ENCODE data around the gene KLHDC8A. TPM values are rescaled to one million over a fixed set of nuclear protein-coding genes. Genes with fewer than 3 reads are reported as not detected.
"Not testable (repeated sequence)": the region's sequence is repeated elsewhere in the genome, so short reads cannot be mapped to it uniquely, and the experiment has no call there.

The KLHDC8A gene, protein sequence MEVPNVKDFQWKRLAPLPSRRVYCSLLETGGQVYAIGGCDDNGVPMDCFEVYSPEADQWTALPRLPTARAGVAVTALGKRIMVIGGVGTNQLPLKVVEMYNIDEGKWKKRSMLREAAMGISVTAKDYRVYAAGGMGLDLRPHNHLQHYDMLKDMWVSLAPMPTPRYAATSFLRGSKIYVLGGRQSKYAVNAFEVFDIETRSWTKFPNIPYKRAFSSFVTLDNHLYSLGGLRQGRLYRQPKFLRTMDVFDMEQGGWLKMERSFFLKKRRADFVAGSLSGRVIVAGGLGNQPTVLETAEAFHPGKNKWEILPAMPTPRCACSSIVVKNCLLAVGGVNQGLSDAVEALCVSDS
- polyA plus RNA-seq (2012; ENCODE audit: low read depth, missing spikeins), result not detected

DNA sequence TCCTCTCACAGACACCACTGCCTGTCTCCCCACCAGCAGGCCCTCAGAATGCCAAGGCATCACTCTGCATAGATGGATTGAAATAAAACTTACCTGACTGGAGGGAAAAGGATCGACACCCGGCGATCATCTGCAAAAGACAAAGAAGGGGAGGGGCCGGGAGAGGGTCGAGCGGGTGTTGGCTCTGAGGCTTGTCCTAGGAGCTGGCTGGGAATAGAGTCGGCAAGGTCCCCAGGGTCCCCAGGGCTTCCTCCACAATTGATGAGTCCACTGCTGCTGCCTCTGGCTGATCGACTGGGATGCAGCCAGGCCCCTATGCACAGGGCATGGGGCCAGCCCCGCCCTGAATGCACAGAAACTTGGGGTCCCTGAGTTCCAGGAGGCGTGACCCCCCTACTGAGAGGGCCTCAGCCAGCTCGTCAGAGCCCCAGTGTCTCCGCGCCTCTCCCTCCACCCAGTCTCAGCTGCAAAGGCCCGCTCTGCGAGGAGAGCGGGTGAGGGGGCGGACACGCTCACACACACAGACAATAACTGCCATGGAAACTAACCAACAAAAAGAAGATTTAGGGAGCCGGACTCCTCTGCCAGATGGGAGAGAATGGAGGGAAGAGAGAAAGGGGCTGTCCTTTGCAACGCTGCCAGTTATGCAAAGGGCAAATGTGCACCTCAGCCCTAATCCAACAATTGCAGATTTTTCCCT lies at the start of gene KLHDC8A:
TSS of gene KLHDC8A (minus strand) at position 483 of the 700 bp plus-strand sequence. CDS start 13,318 bp downstream, outside the sequence.
- FAIRE-seq (no peak), DNase-seq (ENCODE audit: insufficient read length, low spot score) (no peak)
- TF ChIP-seq PAX5 (IDR thresholded peaks at IDR 0.05; ENCODE audit: insufficient read depth, low read length, severe bottlenecking) (peak; percentile 58), POLR2AphosphoS5 (IDR thresholded peaks at IDR 0.05; ENCODE audit: low read depth, low read length) (no peak)

DNA sequence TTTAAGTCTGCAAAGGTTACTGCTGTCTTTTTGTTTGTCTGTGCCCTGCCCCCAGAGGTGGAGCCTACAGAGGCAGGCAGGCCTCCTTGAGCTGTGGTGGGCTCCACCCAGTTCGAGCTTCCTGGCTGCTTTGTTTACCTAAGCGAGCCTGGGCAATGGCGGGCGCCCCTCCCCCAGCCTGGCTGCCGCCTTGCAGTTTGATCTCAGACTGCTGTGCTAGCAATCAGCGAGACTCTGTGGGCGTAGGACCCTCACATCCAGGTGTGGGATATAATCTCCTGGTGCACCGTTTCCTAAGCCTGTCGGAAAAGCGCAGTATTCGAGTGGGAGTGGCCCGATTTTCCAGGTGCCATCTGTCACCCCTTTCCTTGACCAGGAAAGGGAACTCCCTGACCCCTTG lies 49.5 kb upstream of the KLHDC8A start:
- not testable (repeated sequence) for FAIRE-seq; DNase-seq (ENCODE audit: insufficient read length, low spot score)

DNA sequence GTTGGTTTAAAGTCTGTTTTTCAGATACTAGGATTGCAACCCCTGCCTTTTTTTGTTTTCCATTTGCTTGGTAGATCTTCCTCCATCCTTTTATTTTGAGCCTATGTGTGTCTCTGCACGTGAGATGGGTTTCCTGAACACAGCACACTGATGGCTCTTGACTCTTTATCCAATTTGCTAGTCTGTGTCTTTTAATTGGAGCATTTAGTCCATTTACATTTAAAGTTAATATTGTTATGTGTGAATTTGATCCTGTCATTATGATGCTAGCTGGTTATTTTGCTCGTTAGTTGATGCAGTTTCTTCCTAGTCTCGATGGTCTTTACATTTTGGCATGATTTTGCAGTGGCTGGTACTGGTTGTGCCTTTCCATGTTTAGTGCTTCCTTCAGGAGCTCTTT lies 47.8 kb upstream of the KLHDC8A start:
- not testable (repeated sequence) for FAIRE-seq; DNase-seq (ENCODE audit: insufficient read length, low spot score)

DNA sequence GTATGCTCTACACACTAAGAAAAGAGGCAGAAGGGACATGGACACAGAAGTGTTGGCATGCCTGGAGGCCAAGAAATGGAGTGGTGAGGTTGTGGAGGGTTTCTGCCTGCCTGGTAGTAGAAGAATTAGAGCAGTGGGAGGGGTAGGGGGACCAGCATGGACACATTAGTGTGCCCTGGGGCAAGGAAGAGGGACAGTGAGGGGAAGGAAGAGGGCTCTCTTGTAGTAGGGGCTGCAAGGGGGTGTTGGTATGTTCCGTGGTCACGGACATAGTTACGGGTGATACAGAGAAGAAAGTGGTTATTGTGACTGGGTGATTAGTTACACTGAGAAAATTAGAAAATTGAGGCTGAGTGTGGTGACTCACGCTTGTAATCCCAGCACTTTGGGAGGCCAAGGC lies 41.9 kb upstream of the KLHDC8A start:
- TF ChIP-seq PAX5 (IDR thresholded peaks at IDR 0.05; ENCODE audit: insufficient read depth, low read length, severe bottlenecking), result no peak
- TF ChIP-seq POLR2A (IDR thresholded peaks at IDR 0.05; ENCODE audit: low read depth, low read length), result no peak
- no peak for TF ChIP-seq POLR2AphosphoS5 (IDR thresholded peaks at IDR 0.05; ENCODE audit: low read depth, low read length)
- TF ChIP-seq TAF1 (IDR thresholded peaks at IDR 0.05; ENCODE audit: low read depth, low read length), result no peak
- no peak for TF ChIP-seq POU2F2 (IDR thresholded peaks at IDR 0.05; ENCODE audit: low read depth, low read length)
- TF ChIP-seq SPI1 (IDR thresholded peaks at IDR 0.05; ENCODE audit: low read depth, low read length), result no peak
- FAIRE-seq, result no peak
- no peak for DNase-seq (ENCODE audit: insufficient read length, low spot score)

DNA sequence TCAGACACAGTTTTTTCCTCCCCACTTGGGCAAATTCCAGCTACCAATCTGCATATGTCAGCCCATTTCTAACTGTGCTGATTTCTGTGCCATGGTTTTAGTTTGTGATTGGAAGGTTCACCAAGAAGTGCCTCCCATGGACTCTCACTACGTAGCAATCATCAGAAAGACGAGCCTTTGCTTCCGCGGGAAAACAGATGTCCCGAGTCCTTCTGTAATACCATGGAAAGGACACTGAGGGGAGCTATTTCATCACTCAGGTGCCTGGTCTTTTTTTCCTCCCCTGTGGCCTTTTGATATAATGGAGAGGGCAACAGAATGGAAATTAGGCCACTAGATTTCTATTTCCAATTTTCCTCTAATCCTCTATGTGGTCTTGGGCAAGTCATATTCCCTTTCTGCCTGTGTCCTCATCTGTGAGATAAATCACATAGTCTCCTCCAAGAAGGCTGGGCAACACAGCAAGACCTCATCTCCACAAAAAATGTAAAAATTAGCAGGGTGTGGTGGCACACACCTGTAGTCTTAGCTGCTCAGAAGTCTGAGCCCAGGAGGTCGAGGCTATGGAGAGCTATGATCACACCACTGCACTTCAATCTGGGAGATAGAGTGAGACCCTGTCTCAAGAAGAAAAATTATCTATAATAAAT lies 40.4 kb upstream of the KLHDC8A start:
- TF ChIP-seq PAX5 (IDR thresholded peaks at IDR 0.05; ENCODE audit: insufficient read depth, low read length, severe bottlenecking) (no peak), TAF1 (IDR thresholded peaks at IDR 0.05; ENCODE audit: low read depth, low read length) (no peak), POU2F2 (IDR thresholded peaks at IDR 0.05; ENCODE audit: low read depth, low read length) (no peak), SPI1 (IDR thresholded peaks at IDR 0.05; ENCODE audit: low read depth, low read length) (no peak)
- no peak for DNase-seq (ENCODE audit: insufficient read length, low spot score)
- no peak for FAIRE-seq

DNA sequence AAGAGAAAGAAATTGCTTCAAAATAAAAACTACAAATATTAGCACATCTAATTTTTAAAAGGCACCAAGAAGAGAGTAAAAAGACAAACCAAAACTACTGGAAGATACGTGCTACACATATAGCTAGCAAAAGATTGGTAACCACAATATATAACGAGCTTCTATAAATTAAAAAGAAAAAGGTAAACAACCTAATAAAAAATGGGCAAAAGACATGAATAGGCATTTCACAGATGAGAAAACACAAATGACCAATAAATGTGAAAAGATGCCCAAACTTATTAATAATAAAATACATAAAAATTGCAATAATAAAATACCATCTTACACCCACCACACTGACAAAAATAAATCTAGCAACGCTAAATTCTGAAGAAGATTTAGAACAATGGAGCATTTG lies 38.9 kb upstream of the KLHDC8A start:
- FAIRE-seq (no peak), DNase-seq (ENCODE audit: insufficient read length, low spot score) (no peak)
- no peak for TF ChIP-seq POU2F2 (IDR thresholded peaks at IDR 0.05; ENCODE audit: low read depth, low read length)
- TF ChIP-seq POLR2AphosphoS5 (IDR thresholded peaks at IDR 0.05; ENCODE audit: low read depth, low read length), result no peak
- TF ChIP-seq PAX5 (IDR thresholded peaks at IDR 0.05; ENCODE audit: insufficient read depth, low read length, severe bottlenecking), result no peak
- TF ChIP-seq SPI1 (IDR thresholded peaks at IDR 0.05; ENCODE audit: low read depth, low read length), result no peak
- no peak for TF ChIP-seq TAF1 (IDR thresholded peaks at IDR 0.05; ENCODE audit: low read depth, low read length)
- TF ChIP-seq POLR2A (IDR thresholded peaks at IDR 0.05; ENCODE audit: low read depth, low read length), result no peak

DNA sequence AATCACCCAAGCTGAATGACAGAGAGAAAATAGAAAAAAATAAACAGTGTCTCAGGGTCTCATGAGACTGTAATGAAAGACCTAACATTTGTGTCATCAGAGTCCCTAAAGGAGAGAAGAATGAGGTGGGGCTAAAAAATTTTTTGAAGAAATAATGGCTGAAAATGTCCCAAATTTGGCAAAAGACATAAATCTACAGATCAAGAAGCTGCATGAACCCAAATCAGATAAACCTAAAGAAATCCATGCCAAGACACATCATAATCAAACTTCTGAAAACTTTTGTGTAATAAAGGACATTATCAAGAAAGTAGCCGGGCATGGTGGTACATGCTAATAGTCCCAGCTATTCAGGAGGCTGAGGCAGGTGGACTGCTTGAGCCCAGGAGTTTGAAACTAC lies 35.9 kb upstream of the KLHDC8A start:
- TF ChIP-seq POU2F2 (IDR thresholded peaks at IDR 0.05; ENCODE audit: low read depth, low read length) (no peak), PAX5 (IDR thresholded peaks at IDR 0.05; ENCODE audit: insufficient read depth, low read length, severe bottlenecking) (no peak), POLR2AphosphoS5 (IDR thresholded peaks at IDR 0.05; ENCODE audit: low read depth, low read length) (no peak), POLR2A (IDR thresholded peaks at IDR 0.05; ENCODE audit: low read depth, low read length) (no peak), TAF1 (IDR thresholded peaks at IDR 0.05; ENCODE audit: low read depth, low read length) (no peak), SPI1 (IDR thresholded peaks at IDR 0.05; ENCODE audit: low read depth, low read length) (no peak)
- FAIRE-seq (no peak), DNase-seq (ENCODE audit: insufficient read length, low spot score) (no peak)

DNA sequence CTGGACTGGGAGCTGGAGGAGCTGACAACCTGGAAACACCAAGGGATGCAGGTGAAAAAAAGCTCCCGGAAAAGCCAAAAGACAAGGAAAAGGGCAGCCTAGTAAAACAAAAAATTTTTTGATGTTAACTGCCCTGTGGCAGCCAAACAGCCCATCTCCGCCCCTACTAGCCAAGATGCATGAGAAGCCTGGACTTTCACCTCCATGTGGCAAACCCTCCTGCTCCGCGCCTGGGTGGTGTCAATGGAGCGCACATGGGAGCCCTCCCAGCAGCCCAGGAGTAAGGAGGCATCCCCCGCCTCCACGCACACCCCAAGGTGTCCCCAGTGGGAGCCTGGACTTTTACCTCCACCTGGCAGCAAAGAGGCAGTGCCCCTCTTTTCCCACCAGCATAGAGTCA lies 34.7 kb upstream of the KLHDC8A start:
- DNase-seq (ENCODE audit: insufficient read length, low spot score), result no peak
- no peak for FAIRE-seq
- TF ChIP-seq POLR2AphosphoS5 (IDR thresholded peaks at IDR 0.05; ENCODE audit: low read depth, low read length) (no peak), PAX5 (IDR thresholded peaks at IDR 0.05; ENCODE audit: insufficient read depth, low read length, severe bottlenecking) (no peak), POLR2A (IDR thresholded peaks at IDR 0.05; ENCODE audit: low read depth, low read length) (no peak), POU2F2 (IDR thresholded peaks at IDR 0.05; ENCODE audit: low read depth, low read length) (no peak), SPI1 (IDR thresholded peaks at IDR 0.05; ENCODE audit: low read depth, low read length) (no peak), TAF1 (IDR thresholded peaks at IDR 0.05; ENCODE audit: low read depth, low read length) (no peak)

DNA sequence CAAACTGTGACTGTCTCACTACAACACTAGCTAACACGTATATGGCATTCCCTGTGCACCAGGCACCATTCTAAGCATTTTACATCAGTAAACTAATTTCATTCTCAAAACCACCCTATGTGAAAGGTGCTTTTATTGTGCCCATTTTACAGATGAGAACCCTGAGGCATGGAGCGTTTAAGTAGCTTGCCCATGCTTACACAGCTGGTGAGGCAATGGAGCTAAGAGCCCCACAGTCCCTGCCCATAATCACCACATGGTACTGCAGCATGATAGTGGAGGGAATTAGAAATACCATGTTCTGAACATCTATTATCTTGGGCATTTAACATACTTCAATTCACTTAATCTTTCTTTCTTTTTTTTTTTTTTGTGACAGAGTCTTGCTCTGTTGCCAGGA lies 31.1 kb upstream of the KLHDC8A start:
- no peak for DNase-seq (ENCODE audit: insufficient read length, low spot score)
- no peak for TF ChIP-seq POLR2A (IDR thresholded peaks at IDR 0.05; ENCODE audit: low read depth, low read length)
- TF ChIP-seq SPI1 (IDR thresholded peaks at IDR 0.05; ENCODE audit: low read depth, low read length), result no peak
- TF ChIP-seq TAF1 (IDR thresholded peaks at IDR 0.05; ENCODE audit: low read depth, low read length), result no peak
- TF ChIP-seq POU2F2 (IDR thresholded peaks at IDR 0.05; ENCODE audit: low read depth, low read length), result no peak
- no peak for TF ChIP-seq POLR2AphosphoS5 (IDR thresholded peaks at IDR 0.05; ENCODE audit: low read depth, low read length)
- no peak for TF ChIP-seq PAX5 (IDR thresholded peaks at IDR 0.05; ENCODE audit: insufficient read depth, low read length, severe bottlenecking)
- FAIRE-seq, result no peak

DNA sequence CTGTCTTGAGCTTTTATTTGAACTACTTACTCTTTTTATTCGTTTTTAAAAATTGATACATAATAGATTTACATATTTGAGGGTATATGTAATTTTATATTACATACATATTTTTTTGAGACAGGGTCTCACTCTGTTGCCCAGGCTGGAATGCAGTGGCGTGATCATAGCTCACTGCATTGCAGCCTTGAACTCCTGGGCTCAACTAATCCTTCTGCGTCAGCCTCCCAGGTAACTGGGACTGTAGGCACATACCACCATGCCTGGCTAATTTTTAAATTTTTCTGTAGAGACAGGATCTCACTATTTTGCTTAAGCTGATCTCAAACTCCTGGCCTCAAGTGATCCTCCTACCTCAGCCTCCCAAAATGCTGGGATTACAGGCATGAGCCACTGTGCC lies 26.3 kb upstream of the KLHDC8A start:
- FAIRE-seq; DNase-seq (ENCODE audit: insufficient read length, low spot score): not testable (repeated sequence)
